ENCODE measurements around the gene SCGB1A1. TPM values are rescaled to one million over a fixed set of nuclear protein-coding genes. Genes with fewer than 3 reads are reported as not detected.

The SCGB1A1 gene
- total RNA-seq, 2 experiments from 2014 or later = not detected

DNA sequence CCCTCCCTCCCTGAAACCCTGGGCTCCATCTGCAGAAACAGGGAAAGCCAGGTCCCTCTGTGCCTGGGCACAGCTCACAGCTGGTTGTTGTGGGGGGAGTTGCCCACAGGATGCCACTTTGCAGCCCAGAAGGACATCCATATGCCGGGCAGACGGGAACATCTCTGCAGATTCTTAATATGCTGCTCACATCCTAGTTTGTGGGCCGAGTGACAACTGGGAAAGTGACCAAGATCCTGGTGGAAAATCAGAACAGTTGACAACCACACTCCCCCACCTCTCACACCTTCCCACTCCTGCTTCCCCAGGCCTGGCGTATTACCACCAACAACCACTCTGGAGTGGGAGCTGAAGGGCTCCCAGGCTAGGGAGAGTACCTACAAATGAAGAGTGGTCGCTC lies 7.3 kb upstream of the SCGB1A1 start:
- H3K27ac Mint-ChIP-seq = no peak overlapping the region
- no peaks in the 10 kb centered on the region for H3K27me3 Mint-ChIP-seq
- H3K9me3 Mint-ChIP-seq = no peaks in the 10 kb centered on the region
- H3K4me1 Mint-ChIP-seq = no peaks in the 10 kb centered on the region
- ChIA-PET POLR2A (no interaction called here), CTCF (interaction anchor here (1.0 to 1.6 kb wide), 2 partner anchors 13 to 16 kb away, joined by 7 read pairs; no protein-coding TSS in a partner anchor)
- no peaks in the 10 kb centered on the region for H3K36me3 Mint-ChIP-seq (ENCODE audit: low read depth)
- H3K4me3 Mint-ChIP-seq = no peak overlapping the region
- DNase-seq = no peak

DNA sequence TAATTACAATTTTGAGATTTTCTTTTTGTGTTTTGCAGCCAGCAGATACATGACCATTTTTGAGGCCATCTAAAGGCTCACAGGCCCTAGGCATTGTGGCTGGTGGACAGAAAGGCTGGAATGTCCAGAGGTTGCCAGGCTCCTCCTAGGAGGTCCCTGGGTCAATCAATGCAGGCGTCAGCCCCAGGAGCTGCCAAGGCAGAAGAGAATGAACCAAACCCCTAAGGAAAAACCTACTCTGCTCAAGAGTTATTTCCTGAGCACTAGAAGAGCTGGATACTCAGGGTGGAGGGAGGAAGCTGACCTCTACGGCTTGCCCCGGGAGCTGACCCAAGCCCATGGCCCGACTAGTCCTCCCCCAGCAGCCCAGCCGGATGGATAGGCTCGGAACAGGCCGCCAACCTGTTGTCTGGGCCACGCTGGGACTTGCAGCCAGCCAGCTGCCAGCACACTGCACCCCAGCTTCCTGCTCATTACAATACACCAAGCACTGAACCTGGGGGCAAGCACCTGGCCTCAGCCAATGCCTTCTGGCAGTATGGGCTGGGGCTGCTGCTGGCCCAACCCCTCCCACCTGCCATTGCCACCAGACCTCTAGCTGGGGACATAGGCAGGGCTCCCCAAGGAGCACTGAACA lies 5.7 kb upstream of the SCGB1A1 start:
- CTCF ChIA-PET = interaction anchor here (3.1 kb wide), 1 partner anchor 11 kb away, joined by 13 read pairs; no protein-coding TSS in a partner anchor
- DNase-seq = no peak
- Mint-ChIP-seq H3K4me3 (no peak overlapping the region), H3K9me3 (no peaks in the 10 kb centered on the region), H3K4me1 (no peaks in the 10 kb centered on the region), H3K27me3 (no peaks in the 10 kb centered on the region), H3K27ac (no peak overlapping the region), H3K36me3 (ENCODE audit: low read depth) (no peaks in the 10 kb centered on the region)
- POLR2A ChIA-PET = interaction anchor here (0.9 kb wide), 1 partner anchor 252 kb away, joined by 4 read pairs; the partner anchor contains the start of genes C11orf98 and CSKMT

DNA sequence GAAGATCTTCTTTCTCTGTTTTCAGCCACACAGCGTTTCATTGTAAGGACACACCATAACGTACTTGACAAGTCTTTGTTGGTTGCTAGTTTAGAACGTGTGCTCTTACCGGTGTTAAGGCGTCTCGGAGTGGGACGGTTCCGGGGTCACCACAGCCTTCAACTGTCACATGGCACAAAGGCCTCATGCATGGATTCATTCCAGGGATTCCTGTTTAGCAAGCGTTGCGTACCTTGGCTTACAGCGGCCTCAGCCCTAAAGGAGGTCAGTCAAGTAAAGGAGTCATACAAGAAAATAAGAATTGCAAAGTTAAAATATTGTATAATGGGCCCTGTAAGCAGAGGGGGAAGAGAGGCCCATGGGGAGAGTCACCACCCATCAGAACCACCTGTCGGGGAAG lies 2.2 kb upstream of the SCGB1A1 start:
- ChIA-PET POLR2A (no interaction called here), CTCF (interaction anchor here (0.8 kb wide), 1 partner anchor 24 kb away, joined by 5 read pairs; no protein-coding TSS in a partner anchor)
- Mint-ChIP-seq H3K27ac (no peak overlapping the region), H3K36me3 (ENCODE audit: low read depth) (no peaks in the 10 kb centered on the region), H3K27me3 (no peaks in the 10 kb centered on the region), H3K9me3 (no peaks in the 10 kb centered on the region), H3K4me3 (no peak overlapping the region), H3K4me1 (no peaks in the 10 kb centered on the region)
- no peak for DNase-seq

DNA sequence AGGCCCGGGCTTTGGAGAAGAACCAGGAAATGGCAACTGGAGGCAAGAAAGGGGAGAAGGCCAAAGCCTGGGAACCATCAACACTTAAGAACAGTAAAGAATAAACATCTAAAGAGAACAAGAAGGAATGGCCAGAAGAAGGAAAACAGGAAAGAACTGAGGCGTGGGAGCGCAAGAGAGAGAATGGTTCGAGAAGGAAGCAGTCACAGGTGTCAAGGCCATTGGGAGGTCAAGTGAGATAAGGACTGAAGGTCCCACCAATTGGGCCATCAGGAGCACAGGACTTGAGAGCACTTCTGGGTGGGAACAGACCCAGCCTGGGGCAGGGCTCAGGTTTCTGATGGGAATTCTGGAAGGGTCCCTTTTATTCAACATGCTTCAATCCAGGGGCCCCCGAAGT lies 697 bp upstream of the SCGB1A1 start:
- Mint-ChIP-seq H3K27me3 (no peaks in the 10 kb centered on the region), H3K36me3 (ENCODE audit: low read depth) (no peaks in the 10 kb centered on the region), H3K4me3 (no peak overlapping the region), H3K9me3 (no peaks in the 10 kb centered on the region), H3K4me1 (no peaks in the 10 kb centered on the region), H3K27ac (no peak overlapping the region)
- DNase-seq = no peak
- ChIA-PET POLR2A (interaction anchor here (1.4 kb wide), 1 partner anchor 27 kb away, joined by 4 read pairs; no protein-coding TSS in a partner anchor), CTCF (no interaction called here)

DNA sequence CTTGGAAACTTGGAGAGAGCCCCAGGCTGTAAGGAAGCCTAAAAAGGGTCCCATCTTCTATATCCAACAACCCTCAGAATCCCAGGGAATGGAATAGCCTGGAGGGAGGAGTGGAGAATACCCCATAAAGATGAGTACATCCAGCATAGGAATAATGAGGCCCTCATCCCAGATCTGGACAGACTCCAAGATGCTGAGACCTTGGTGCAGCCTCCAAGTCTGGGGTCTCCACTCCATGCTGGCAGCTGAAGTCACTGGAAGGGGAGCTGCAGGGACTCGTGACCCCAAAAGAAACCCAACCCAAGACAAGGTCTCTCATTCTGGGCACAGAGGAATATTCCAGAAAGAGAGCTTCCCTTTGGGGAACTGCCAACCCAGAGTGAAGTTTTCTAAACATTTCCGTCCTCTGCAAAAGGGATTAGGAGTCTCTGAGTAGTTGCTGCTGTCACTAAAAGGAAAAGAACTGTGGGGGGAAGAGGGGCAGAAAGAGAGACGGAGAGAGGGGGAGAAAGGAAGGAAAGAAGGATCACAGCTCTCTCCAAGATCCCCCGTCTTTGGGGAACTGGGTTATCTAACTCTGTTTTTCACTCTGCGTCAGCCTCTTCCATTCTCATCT lies 589 bp downstream of the SCGB1A1 start:
- ChIA-PET CTCF (no interaction called here), POLR2A (interaction anchor here (1.4 kb wide), 1 partner anchor 25 kb away, joined by 4 read pairs; no protein-coding TSS in a partner anchor)
- peaks cover 1% of the 10 kb centered on the region for H3K27me3 Mint-ChIP-seq
- H3K27ac Mint-ChIP-seq = no peak overlapping the region
- H3K4me1 Mint-ChIP-seq = peaks cover 4% of the 10 kb centered on the region
- DNase-seq = no peak
- H3K4me3 Mint-ChIP-seq = no peak overlapping the region
- H3K9me3 Mint-ChIP-seq = no peaks in the 10 kb centered on the region
- no peaks in the 10 kb centered on the region for H3K36me3 Mint-ChIP-seq (ENCODE audit: low read depth)

DNA sequence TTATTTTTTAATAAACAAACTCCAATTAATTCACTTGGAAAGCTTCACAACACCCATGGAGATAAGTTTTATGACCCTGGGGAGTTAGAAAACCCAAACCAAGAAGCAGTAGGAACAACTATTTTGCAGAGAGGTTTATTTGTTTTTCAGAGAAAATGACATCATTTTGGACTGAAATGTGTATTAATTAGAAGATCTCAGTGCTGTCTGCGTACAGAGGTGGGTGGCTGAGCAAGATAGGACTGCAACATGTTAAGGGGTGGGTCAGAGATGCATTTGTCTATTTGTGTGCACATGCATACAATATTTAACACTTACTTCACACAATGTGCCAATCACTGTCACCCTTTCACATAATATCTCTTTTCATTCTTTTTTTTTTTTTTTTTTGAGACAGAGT lies 1.1 kb downstream of the SCGB1A1 start:
- peaks cover 9% of the 10 kb centered on the region for H3K4me1 Mint-ChIP-seq
- no peak overlapping the region for H3K4me3 Mint-ChIP-seq
- peaks cover 1% of the 10 kb centered on the region for H3K27me3 Mint-ChIP-seq
- no peak overlapping the region for H3K27ac Mint-ChIP-seq
- CTCF ChIA-PET = no interaction called here
- H3K36me3 Mint-ChIP-seq (ENCODE audit: low read depth) = no peaks in the 10 kb centered on the region
- no peaks in the 10 kb centered on the region for H3K9me3 Mint-ChIP-seq
- POLR2A ChIA-PET = no interaction called here
- no peak for DNase-seq

DNA sequence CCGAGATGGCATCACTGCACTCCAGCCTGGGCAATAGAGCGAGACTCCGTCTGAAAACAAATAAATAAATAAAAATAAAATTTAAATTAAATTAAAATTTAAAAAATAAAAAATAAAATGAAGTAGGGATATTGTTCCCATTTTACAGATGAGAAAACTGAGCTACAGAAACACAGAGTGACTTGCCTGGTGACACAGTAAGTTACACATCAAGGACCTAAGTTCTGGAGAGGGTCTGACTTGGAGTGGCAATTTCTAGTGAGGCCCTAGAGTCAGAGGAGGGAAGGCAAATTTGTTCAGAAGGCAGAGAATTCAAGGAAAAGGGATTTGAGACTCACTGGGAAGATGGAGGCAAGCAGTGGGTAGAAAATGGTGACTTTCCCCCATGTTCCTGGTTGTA lies 2.0 kb downstream of the SCGB1A1 start:
- POLR2A ChIA-PET = interaction anchor here (1.3 kb wide), 1 partner anchor 121 kb away, joined by 3 read pairs; no protein-coding TSS in a partner anchor
- H3K4me3 Mint-ChIP-seq = no peak overlapping the region
- DNase-seq = no peak
- CTCF ChIA-PET = interaction anchor here (2.4 to 9.3 kb wide), 2 partner anchors 26 to 120 kb away, joined by 9 to 256 read pairs; no protein-coding TSS in a partner anchor
- H3K9me3 Mint-ChIP-seq = no peaks in the 10 kb centered on the region
- H3K27me3 Mint-ChIP-seq = peaks cover 1% of the 10 kb centered on the region
- H3K27ac Mint-ChIP-seq = no peak overlapping the region
- H3K4me1 Mint-ChIP-seq = peaks cover 13% of the 10 kb centered on the region
- H3K36me3 Mint-ChIP-seq (ENCODE audit: low read depth) = no peaks in the 10 kb centered on the region

DNA sequence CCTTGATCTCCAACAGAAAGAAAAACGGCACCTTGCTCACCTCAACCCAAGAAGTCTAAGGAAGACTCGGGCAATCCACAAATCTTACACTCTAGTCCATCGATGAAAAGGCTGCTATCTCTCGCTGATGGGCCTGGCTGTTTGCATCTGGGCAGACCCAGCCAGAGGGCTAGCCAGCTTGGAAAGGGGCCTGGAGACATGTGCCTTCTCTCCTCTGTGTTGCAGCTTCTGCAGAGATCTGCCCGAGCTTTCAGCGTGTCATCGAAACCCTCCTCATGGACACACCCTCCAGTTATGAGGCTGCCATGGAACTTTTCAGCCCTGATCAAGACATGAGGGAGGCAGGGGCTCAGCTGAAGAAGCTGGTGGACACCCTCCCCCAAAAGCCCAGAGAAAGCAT lies 3.2 kb downstream of the SCGB1A1 start:
- Mint-ChIP-seq H3K27ac (no peak overlapping the region), H3K4me3 (no peak overlapping the region), H3K9me3 (no peaks in the 10 kb centered on the region), H3K27me3 (peaks cover 1% of the 10 kb centered on the region), H3K36me3 (ENCODE audit: low read depth) (no peaks in the 10 kb centered on the region), H3K4me1 (peaks cover 23% of the 10 kb centered on the region)
- ChIA-PET POLR2A (interaction anchor here (0.9 to 4.2 kb wide), 3 partner anchors 120 to 138 kb away, joined by 3 to 36 read pairs (median 3); no protein-coding TSS in a partner anchor), CTCF (interaction anchor here (0.6 to 9.3 kb wide), 6 partner anchors 27 to 234 kb away, joined by 4 to 256 read pairs (median 8); no protein-coding TSS in a partner anchor)
- DNase-seq = no peak

DNA sequence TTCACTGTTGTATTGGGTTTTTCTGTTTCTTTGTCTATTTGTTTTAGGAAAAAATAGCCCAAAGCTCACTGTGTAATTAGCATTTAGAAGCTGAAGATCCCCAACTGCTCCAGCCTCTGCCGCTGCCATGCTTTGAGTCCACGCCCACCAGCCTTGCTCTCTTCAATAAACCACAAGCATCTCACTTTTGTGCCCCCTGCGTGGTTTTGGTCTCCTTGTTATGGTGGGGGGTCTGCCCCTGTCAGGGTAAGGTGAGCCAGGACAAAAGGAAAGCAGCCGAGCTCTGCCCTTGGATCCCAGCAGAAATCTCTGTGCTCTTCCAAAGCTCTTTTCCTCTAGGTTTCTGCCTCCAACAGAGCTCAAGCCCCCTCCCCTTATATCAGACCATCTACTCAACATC lies 4.2 kb downstream of the SCGB1A1 start:
- ChIA-PET POLR2A (interaction anchor here (4.2 kb wide), 1 partner anchor 137 kb away, joined by 36 read pairs; no protein-coding TSS in a partner anchor), CTCF (interaction anchor here (1.0 to 9.3 kb wide), 4 partner anchors 82 to 272 kb away, joined by 4 to 256 read pairs (median 118); no protein-coding TSS in a partner anchor)
- no peak for DNase-seq
- no peaks in the 10 kb centered on the region for H3K36me3 Mint-ChIP-seq (ENCODE audit: low read depth)
- H3K4me3 Mint-ChIP-seq = no peak overlapping the region
- peaks cover 1% of the 10 kb centered on the region for H3K27me3 Mint-ChIP-seq
- no peaks in the 10 kb centered on the region for H3K9me3 Mint-ChIP-seq
- no peak overlapping the region for H3K27ac Mint-ChIP-seq
- peaks cover 32% of the 10 kb centered on the region for H3K4me1 Mint-ChIP-seq

DNA sequence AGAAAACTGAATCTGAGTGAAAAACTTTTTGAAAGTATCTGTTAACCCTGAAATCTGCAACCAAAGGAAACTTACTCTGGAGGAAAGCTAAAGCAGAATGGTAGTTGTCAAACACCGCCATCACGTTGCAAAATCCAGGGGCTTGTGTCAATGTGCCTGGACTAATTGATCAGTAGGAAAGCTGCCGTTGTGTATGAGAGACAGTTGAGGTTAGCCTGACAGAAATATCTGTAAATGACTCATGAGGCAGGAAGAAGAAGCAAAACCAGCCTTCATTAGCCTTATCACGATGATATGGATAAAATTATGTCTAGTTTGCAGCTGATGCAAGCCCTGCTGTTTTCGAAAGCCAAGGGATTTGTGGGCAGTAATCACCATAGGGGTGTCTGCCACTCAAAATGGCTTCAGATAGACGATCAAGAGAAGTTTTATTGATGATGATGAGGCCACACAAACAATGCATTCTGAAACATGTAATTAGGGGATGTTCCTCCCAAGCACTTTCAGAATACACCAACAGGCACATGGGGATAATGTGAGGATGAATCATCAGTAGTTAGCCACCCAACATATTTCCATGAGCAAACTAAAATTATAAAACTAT lies 8.9 kb downstream of the SCGB1A1 start:
- H3K4me1 Mint-ChIP-seq = peaks cover 68% of the 10 kb centered on the region
- peak; percentile 48 for DNase-seq
- H3K4me3 Mint-ChIP-seq = peak overlapping the region; percentile 41
- ChIA-PET POLR2A (interaction anchor here (0.9 to 6.9 kb wide), 14 partner anchors 8 to 413 kb away, joined by 3 to 99 read pairs (median 6); partner anchors contain the start of genes AHNAK, C11orf98, CSKMT and NXF1), CTCF (interaction anchor here (0.7 to 9.3 kb wide), 10 partner anchors 8 to 184 kb away, joined by 3 to 256 read pairs (median 3); no protein-coding TSS in a partner anchor)
- no peaks in the 10 kb centered on the region for H3K9me3 Mint-ChIP-seq
- no peaks in the 10 kb centered on the region for H3K36me3 Mint-ChIP-seq (ENCODE audit: low read depth)
- H3K27me3 Mint-ChIP-seq = peaks cover 1% of the 10 kb centered on the region
- peak overlapping the region; percentile 91 for H3K27ac Mint-ChIP-seq

DNA sequence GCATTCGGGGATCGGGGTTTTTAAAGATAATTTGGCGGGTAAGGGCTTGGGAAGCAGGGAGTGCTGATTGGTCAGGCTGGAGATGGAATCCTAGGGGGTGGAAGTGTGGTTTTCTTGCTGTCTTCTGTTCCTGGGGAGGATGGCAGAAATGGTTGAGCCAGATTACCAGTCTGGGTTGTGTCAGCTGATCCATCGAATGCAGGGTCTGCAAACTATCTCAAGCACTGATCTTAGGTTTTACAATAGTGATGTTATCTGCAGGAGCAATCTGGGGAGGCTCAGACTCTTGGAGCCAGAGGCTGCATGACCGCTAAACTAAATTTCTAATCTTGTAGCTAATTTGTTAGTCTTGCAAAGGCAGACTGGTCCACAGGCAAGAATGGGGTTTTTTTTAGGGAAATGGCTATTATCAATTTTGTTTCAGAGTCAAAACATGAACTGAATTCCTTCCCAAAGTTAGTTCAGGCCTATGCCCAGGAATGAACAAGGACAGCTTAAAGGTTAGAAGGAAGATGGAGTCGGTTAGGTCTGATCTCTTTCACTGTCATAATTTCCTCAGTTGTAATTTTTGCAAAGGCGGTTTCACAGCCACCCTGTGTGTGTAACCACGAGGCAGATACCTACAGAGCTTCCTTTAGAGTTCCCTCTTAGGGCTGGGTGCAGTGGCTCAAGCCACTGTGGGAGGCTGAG lies 10.2 kb downstream of the SCGB1A1 start:
- peaks cover 1% of the 10 kb centered on the region for H3K27me3 Mint-ChIP-seq
- ChIA-PET POLR2A (interaction anchor here (1.1 to 6.9 kb wide), 5 partner anchors 9 to 412 kb away, joined by 3 to 99 read pairs (median 9); no protein-coding TSS in a partner anchor), CTCF (interaction anchor here (1.1 to 9.3 kb wide), 8 partner anchors 7 to 183 kb away, joined by 3 to 256 read pairs (median 3); no protein-coding TSS in a partner anchor)
- no peak for DNase-seq
- H3K36me3 Mint-ChIP-seq (ENCODE audit: low read depth) = no peaks in the 10 kb centered on the region
- H3K4me1 Mint-ChIP-seq = peaks cover 71% of the 10 kb centered on the region
- H3K9me3 Mint-ChIP-seq = no peaks in the 10 kb centered on the region
- peak overlapping the region; percentile 91 for H3K27ac Mint-ChIP-seq
- no peak overlapping the region for H3K4me3 Mint-ChIP-seq

DNA sequence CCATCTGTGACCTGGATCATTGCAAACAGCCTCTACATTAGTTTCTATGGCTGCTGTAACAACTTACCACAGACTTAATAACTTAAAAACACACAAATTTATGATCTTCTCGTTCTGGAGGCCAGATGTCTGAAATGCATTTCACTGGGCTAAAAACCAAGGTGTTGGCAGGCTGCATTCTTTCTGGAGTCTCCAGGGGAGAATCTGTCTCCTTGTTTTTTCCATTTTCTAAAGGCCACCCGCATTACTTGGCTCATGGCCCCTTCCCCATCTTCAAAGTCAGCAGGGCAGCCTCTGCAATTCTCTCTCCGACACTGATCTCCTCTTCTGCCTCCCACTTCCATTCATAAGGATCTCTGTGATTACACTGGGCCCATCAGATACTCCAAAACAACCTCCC lies 11.6 kb downstream of the SCGB1A1 start:
- no peaks in the 10 kb centered on the region for H3K9me3 Mint-ChIP-seq
- DNase-seq = no peak
- no peaks in the 10 kb centered on the region for H3K36me3 Mint-ChIP-seq (ENCODE audit: low read depth)
- ChIA-PET CTCF (no interaction called here), POLR2A (interaction anchor here (6.9 kb wide), 1 partner anchor 112 kb away, joined by 99 read pairs; no protein-coding TSS in a partner anchor)
- H3K27ac Mint-ChIP-seq = peak overlapping the region; percentile 6
- no peak overlapping the region for H3K4me3 Mint-ChIP-seq
- H3K27me3 Mint-ChIP-seq = no peaks in the 10 kb centered on the region
- H3K4me1 Mint-ChIP-seq = peaks cover 64% of the 10 kb centered on the region
